Stimulated activated CD4-positive, alpha-beta T cell treated with anti-CD3 and anti-CD28 coated beads, TNF-alpha, amount 100 ng/mL, for 4 hours (primary cell): Measurements from ENCODE around the gene TENM4.

Experiments
- DNase-seq, 3 experiments: peaks; one replicate each; pipeline ENCODE4 v3.0.0-alpha.2; 2020; ENCODE audit warnings: low read depth in 3 of 3

Gene TENM4

GRCh38 chr11:78789375-78789774, 651.5 kb downstream of the TENM4 start:
- no peak for DNase-seq

- no peak for DNase-seq
These were observed 652.3 kb downstream of the TENM4 start for GRCh38 chr11:78788533-78788932.

DNA sequence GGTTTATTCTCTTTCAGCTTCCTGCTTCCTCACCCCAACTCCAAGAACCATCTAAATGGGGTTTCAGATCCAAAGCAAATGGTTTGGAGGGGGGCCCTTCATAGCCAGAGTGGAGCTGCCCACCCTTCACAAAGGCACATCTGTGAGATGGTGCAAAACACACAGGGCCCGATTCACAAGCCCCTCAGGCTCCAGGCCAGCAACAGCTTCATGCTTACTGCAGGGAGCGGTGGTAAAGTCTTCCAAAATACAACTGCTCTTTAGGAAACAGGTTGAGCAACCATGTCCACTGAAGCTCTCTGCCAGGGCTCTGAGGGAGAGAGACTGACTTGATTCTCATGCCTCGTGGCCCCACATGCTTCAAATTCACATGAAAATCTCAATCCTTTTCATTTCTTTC, 653.1 kb downstream of the TENM4 start:
- no peak for DNase-seq

DNA sequence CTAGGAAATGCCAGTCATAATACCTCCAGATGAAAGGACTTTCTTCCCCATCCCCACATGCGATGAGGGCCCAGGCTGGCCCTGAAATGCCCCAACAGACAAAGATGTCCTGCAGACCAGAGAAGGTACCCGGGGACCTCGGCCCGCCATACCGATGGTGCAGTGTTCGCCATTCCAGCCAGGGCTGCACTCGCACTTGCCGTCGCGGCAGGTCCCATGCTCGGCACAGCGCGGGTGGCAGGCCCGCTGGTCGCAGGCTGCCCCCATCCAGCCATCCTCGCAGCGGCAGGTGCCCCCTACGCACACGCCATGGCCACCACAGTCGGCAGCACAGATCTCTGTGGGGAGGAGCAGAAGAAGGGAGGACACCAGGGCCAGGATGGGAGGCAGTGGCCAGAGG, 654.1 kb downstream of the TENM4 start:
- no peak for DNase-seq

DNA sequence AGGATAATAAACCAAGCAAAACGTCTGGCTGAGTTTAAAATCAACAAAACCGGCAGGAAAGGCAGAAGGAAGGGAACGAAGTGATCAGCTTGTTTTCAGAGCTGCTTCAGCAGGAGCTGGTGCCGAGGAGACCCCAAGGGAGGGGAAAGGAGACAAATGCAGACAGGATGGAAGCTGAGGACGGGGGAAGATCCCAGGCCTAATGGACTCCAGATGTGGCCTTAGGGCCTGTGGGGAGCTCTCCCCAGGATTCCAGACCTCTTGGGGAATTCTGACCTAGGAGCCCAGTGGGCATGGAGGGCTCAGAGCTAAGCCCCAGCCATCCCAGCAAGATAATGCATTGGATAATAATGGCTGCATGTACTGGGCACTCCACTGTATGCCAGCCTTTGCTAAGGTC, 654.7 kb downstream of the TENM4 start:
- DNase-seq, result no peak

GRCh38 chr11:78784321-78785061, 656.3 kb downstream of the TENM4 start:
- no peak for DNase-seq

- DNase-seq, result no peak
These were observed 657.0 kb downstream of the TENM4 start for GRCh38 chr11:78783846-78784245.

GRCh38 chr11:78783301-78783700, 657.5 kb downstream of the TENM4 start:
- no peak for DNase-seq

DNA sequence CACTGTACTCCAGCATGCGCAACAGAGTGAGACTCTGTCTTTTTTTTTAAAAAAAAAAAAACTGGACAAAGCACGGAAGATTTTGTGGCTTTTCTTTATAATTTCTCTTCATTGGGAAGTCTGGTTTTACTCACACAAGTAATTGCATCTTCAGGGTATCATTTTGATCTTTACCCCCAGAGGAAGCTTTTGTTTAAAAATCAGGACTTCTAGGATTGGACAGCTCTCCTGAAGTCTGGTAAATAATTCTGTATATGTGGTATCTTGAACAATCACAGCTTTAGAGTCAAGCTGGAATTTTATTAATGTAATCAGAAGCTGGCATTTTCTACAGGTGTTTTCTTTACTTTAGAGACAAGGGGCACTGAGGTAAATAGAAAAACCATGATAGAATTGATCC, 658.1 kb downstream of the TENM4 start:
- no peak for DNase-seq

DNA sequence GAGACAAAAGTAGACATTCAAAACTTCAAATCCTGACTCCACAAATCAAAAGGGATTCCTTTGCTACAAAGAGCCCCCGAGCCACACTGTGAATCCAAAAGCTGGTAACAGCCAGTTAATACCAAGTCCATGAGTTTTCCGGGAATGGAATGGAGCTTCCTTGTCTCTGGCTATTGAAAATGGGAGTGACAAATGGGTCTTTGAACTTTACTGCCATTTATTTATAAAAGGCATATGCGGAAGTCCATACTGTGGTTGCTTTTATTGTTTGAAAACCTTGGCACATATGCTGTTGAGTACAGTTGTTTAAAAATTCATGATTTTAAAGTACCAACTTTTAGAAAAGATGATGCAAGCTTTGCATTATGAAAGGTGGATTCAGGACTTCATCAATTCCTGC, 659.9 kb downstream of the TENM4 start:
- DNase-seq, result no peak

DNA sequence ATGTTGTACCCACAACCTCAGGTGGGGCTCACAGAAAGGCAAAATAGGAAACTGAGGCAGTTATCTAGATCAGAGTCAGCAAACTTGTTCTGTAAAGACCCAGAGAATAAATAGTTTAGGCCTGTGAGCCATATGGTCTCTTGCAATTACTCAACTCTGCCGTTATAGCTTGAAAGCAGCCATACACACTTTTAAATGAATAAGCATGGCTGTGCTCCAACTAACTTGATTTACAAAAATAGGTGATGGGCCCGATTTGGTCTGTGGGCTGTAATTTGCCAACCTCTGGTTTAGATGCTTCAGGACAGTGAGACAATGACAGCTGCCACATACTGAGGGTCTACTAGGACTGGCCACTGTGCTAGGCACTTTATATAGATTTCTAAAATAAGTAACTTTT, 667.3 kb downstream of the TENM4 start:
- DNase-seq, result no peak

DNA sequence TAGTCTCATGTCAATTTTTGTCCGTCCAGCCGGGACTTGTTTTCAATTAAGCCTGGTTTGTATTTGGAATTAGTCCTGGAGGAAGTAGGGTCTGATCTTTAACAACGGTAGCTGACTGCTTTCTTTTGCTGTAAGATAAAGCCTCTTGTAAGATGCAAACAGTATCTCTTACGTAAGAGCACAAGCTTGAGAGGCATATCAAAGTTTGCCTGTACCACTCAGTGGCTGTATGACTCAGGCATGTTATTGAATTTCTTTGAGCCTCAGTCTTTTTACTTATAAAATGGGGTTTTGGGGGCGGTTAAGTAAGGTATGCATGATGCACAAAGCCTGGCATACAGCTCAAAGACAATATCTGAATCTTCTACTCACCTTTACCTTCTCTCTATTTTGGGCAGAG, 667.8 kb downstream of the TENM4 start:
- DNase-seq, result no peak

GRCh38 chr11:78772186-78772585, 668.6 kb downstream of the TENM4 start:
- no peak for DNase-seq

DNA sequence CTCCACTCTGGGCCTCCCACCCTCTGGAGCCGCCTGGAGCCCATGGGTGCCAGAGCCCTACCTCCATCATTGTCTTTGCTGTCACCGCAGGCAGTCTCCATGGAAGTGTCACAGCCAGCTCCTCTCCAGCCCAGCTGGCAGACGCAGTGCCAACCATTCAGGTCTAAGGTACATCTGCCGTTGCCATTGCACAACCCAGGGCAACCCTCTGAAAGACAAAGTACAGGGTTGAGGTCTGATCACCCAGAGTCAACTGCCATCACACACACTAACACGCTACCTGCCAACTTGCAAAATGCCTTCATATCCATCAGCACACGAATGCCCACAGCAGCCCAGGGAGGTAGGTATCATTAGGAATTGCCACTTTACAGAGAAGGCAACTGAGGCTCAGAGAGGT, 669.9 kb downstream of the TENM4 start:
- no peak for DNase-seq

GRCh38 chr11:78768971-78769370, 671.9 kb downstream of the TENM4 start:
- DNase-seq, result no peak

DNA sequence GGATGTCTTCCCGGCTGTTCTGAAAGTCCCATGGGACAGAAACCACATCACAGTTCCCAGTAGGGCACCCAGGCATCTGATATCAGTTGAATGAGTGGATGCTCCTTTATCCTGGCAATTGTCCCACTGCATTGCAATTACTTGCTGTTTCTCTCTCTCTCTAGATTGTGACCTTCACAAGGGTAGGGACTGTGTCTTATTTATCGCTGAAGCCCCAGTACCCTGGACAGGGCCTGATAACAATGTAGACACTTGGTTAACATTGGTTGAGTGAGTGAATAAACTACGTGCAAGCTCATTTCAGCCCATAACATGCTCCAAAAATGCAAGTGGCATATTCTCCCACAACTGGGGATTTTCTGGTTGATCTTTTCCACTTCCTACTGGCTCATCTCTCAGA, 672.5 kb downstream of the TENM4 start:
- DNase-seq, result no peak

GRCh38 chr11:78767027-78767932, 673.5 kb downstream of the TENM4 start:
- no peak for DNase-seq

GRCh38 chr11:78764946-78765345, 675.9 kb downstream of the TENM4 start:
- DNase-seq, result no peak

- DNase-seq, result no peak
These were observed 677.2 kb downstream of the TENM4 start for GRCh38 chr11:78763664-78764063.

DNA sequence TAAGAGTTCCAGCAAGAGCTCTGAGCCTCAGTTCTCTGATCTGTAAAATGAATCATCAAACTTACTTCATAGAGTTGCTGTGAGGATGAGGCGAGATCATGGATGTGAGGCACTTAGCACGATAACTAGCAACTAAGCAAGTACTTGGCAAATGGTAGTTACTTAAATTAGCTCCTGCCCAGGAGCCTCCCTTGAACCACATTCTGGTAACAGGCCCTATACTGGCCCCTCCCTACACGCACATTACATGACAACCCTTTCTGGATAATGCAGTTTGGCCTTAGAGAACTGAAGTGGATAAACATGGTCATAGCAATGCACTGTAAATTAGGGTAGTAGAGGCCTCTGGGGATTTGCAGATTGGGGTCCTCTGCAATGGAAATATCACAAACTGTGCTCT, 678.7 kb downstream of the TENM4 start:
- DNase-seq, result no peak

DNA sequence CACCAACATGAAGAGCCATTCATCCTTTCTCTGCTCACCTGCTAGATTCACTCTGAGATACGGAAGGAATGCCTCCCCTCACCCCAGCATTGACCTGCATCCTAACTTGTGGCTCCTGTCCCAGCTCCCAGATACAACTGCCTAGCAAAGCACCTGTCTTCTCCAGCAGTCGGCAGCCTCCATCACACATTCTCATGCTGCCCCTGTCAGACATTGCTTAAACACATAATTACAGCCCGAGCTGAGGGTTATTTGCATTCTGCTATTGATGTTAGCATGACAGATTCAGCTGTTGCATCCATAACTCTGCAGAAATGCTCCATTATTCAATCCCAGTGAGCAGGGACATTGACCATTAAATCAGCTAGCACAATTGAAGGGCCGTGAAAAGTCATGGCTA, 681.8 kb downstream of the TENM4 start:
- DNase-seq, result no peak

GRCh38 chr11:78753297-78753696, 687.5 kb downstream of the TENM4 start:
- no peak for DNase-seq

- DNase-seq, result no peak
These were observed 688.3 kb downstream of the TENM4 start for GRCh38 chr11:78752494-78752893.
